ENCODE measurements around the gene CCDC138.

DNA sequence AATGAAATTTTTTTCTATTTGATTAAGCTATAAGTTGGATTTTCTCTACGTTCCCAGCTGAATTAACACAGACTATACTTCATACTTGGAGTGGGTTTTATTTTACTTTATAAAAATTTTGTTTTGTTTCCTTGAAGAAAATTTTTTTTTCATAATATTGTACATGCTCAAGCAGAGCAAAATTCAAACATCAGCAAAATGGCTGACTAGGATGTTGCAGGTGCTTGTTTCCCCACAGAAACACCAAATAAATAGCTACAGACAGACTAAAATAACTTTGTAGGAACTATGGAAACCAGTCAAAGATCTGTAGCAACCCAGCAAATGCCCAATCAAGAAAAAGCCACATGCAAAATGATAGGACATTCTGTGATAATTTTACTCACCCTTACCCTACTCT, 82.3 kb downstream of the CCDC138 start:
- TF ChIP-seq, protein P1, sequence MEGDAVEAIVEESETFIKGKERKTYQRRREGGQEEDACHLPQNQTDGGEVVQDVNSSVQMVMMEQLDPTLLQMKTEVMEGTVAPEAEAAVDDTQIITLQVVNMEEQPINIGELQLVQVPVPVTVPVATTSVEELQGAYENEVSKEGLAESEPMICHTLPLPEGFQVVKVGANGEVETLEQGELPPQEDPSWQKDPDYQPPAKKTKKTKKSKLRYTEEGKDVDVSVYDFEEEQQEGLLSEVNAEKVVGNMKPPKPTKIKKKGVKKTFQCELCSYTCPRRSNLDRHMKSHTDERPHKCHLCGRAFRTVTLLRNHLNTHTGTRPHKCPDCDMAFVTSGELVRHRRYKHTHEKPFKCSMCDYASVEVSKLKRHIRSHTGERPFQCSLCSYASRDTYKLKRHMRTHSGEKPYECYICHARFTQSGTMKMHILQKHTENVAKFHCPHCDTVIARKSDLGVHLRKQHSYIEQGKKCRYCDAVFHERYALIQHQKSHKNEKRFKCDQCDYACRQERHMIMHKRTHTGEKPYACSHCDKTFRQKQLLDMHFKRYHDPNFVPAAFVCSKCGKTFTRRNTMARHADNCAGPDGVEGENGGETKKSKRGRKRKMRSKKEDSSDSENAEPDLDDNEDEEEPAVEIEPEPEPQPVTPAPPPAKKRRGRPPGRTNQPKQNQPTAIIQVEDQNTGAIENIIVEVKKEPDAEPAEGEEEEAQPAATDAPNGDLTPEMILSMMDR (conservative IDR thresholded peaks at IDR 0.05; ENCODE audit: low read depth, low read length) = no peak
- TF ChIP-seq EZH2 (IDR thresholded peaks at IDR 0.05; ENCODE audit: borderline replicate concordance, low read depth, low read length, poor library complexity, severe bottlenecking) = no peak
